Measurements from ENCODE around the gene KRT33A. TPM values are rescaled to one million over a fixed set of nuclear protein-coding genes. Genes with fewer than 3 reads are reported as not detected.
"Not testable (repeated sequence)": the region's sequence is repeated elsewhere in the genome, so short reads cannot be mapped to it uniquely, and the experiment has no call there.

Gene KRT33A
- total RNA-seq (not detected), polyA plus RNA-seq (not detected)

- H3K4me3 ChIP-seq; H3K4me1 ChIP-seq; H3K9me3 ChIP-seq; DNase-seq; H3K27me3 ChIP-seq; H3K27ac ChIP-seq; H3K36me3 ChIP-seq; intact Hi-C loops (cut with DNase I): not testable (repeated sequence)
- WGBS, 2 donors = 87 to 91% methylated on average over 16 of the region's 16 CpGs
Observed at GRCh38 chr17:41350381-41350878, at the start of gene KRT33A. Gene KRT33A (minus strand): TSS chr17:41350828. CDS start chr17:41350767, 61 bp downstream.

DNA sequence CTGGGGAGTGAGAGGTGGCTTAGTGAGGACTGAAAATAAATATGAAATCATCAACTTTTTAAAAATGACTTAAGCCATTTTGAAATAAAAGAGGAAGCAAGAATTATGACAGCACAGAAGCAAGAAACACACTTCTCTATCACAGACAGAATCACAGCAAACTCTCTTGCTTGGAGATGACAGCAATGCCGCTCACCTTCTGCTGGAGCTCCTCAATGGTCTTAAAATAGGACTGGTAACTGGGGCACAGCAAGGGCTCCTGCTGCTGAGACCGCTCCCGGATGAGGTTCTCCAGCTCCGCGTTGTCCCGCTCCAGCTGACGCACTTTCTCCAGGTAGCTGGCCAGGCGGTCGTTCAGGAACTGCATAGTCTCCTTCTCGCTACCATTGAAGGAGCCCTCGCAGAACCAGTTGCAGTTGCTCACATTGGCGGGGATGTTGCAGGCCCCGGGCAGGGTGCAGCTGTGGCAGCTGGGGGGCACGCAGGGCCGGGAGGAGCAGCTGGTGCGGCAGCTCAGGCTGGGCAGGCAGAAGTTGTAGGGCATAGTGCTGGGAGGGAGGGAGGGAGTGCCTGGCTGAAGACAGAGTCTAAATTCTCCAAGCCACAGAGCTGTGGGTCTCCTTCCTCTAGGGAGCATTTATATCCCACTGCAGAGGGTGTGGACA is 46.5 kb upstream of the KRT33A start, which contains the start of gene KRT31:
KRT31 (minus strand) TSS at position 613 of the 665 bp plus-strand sequence; CDS start at position 544, 69 bp downstream.
- peaks cover 0 to 4% (median 0%) of the 10 kb centered on the region in 3 donors for H3K27me3 ChIP-seq
- no peaks in the 10 kb centered on the region for H3K4me1 ChIP-seq
- H3K36me3 ChIP-seq = no peaks in the 10 kb centered on the region
- H3K27ac ChIP-seq = no peak within 1 kb of the TSS
- H3K9me3 ChIP-seq = no peaks in the 10 kb centered on the region
- no peak for DNase-seq
- WGBS, 2 donors = 87 to 89% methylated on average over 16 of the region's 16 CpGs
- intact Hi-C loops (cut with DNase I) = no loop called here
- TF ChIP-seq POLR2A (IDR thresholded peaks at IDR 0.05) (no peak), EP300 (IDR thresholded peaks at IDR 0.05) (no peak), POLR2AphosphoS5 (IDR thresholded peaks at IDR 0.05) (no peak)
- TF ChIP-seq, protein P1, sequence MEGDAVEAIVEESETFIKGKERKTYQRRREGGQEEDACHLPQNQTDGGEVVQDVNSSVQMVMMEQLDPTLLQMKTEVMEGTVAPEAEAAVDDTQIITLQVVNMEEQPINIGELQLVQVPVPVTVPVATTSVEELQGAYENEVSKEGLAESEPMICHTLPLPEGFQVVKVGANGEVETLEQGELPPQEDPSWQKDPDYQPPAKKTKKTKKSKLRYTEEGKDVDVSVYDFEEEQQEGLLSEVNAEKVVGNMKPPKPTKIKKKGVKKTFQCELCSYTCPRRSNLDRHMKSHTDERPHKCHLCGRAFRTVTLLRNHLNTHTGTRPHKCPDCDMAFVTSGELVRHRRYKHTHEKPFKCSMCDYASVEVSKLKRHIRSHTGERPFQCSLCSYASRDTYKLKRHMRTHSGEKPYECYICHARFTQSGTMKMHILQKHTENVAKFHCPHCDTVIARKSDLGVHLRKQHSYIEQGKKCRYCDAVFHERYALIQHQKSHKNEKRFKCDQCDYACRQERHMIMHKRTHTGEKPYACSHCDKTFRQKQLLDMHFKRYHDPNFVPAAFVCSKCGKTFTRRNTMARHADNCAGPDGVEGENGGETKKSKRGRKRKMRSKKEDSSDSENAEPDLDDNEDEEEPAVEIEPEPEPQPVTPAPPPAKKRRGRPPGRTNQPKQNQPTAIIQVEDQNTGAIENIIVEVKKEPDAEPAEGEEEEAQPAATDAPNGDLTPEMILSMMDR (IDR thresholded peaks at IDR 0.05) = no peak
- H3K4me3 ChIP-seq = no peak within 1 kb of the TSS

DNA sequence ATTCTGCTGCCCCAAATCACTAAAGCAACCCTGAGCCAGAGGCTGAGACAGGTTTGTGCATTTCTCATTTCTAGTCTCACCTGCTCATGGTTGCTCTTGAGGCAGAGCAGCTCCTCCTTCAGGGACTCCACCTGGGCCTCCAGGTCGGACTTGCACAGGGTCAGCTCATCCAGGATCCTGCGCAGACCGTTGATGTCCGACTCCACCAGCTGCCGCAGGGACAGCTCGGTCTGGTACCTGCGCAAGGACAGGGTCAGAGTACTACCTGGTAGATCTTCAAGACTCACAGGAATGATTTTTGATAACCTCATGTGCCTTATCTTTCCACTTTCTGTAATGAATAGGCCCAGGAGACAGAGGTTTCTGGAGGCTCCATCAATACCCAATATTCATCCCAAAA is 45.7 kb upstream of the KRT33A start:
- TF ChIP-seq EP300 (IDR thresholded peaks at IDR 0.05) (no peak), POLR2A (IDR thresholded peaks at IDR 0.05) (no peak), POLR2AphosphoS5 (IDR thresholded peaks at IDR 0.05) (no peak)
- TF ChIP-seq, protein P1 (IDR thresholded peaks at IDR 0.05) = no peak
- H3K36me3 ChIP-seq = no peaks in the 10 kb centered on the region
- H3K27me3 ChIP-seq = peaks cover 0 to 4% (median 0%) of the 10 kb centered on the region in 3 donors
- H3K9me3 ChIP-seq = no peaks in the 10 kb centered on the region
- WGBS, 2 donors = 88 to 94% methylated on average over 7 of the region's 7 CpGs
- DNase-seq = no peak
- no peak overlapping the region for H3K4me3 ChIP-seq
- H3K4me1 ChIP-seq = no peaks in the 10 kb centered on the region
- H3K27ac ChIP-seq = no peak overlapping the region
- intact Hi-C loops (cut with DNase I) = no loop called here

- Histone ChIP-seq H3K9me3 (no peaks in the 10 kb centered on the region), H3K27me3 (peaks cover 0 to 4% (median 0%) of the 10 kb centered on the region in 3 donors), H3K4me3 (no peak overlapping the region), H3K36me3 (no peaks in the 10 kb centered on the region), H3K27ac (no peak overlapping the region), H3K4me1 (no peaks in the 10 kb centered on the region)
- TF ChIP-seq POLR2A (IDR thresholded peaks at IDR 0.05) = no peak
- TF ChIP-seq EP300 (IDR thresholded peaks at IDR 0.05) = no peak
- 88 to 92% methylated on average over 1 of the region's 1 CpG for WGBS, 2 donors
- no peak for DNase-seq
- intact Hi-C loops (cut with DNase I) = no loop called here
Observed at GRCh38 chr17:41395611-41396010, 45.0 kb upstream of the KRT33A start.

DNA sequence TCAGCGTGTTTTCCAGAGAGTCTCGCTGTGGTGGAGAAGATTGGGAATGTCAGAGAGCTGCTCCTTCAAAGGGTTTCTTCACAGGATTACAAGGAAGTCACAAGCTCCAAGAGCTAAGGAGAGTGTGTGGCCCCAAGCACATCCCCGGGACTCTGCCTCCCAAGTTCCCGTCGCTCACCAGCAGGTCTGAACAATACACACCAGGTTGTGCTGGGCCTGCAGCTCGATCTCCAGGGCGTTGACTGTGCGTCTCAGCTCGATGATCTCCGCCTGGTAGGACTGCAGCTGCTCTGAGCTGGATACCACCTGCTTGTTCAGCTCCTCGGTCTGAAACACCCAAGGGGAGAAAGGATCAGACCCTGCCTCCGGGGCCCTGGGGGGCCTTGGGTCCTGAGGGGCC is 44.4 kb upstream of the KRT33A start:
- intact Hi-C loops (cut with DNase I); H3K27me3 ChIP-seq; H3K27ac ChIP-seq; H3K4me3 ChIP-seq; H3K36me3 ChIP-seq; H3K9me3 ChIP-seq; DNase-seq; H3K4me1 ChIP-seq: not testable (repeated sequence)
- WGBS, 2 donors = 87 to 88% methylated on average over 12 of the region's 12 CpGs

GRCh38 chr17:41394254-41394996 is 43.8 kb upstream of the KRT33A start:
- WGBS, 2 donors = 88 to 91% methylated on average over 10 of the region's 10 CpGs
- H3K9me3 ChIP-seq = no peaks in the 10 kb centered on the region
- intact Hi-C loops (cut with DNase I) = no loop called here
- no peak for TF ChIP-seq POLR2AphosphoS5 (IDR thresholded peaks at IDR 0.05)
- DNase-seq = no peak
- no peaks in the 10 kb centered on the region for H3K4me1 ChIP-seq
- H3K4me3 ChIP-seq = no peak overlapping the region
- H3K27ac ChIP-seq = no peak overlapping the region
- H3K27me3 ChIP-seq = peaks cover 0 to 4% (median 0%) of the 10 kb centered on the region in 3 donors
- H3K36me3 ChIP-seq = no peaks in the 10 kb centered on the region
